ENCODE data around the gene BARX2. TPM values are rescaled to one million over a fixed set of nuclear protein-coding genes. Genes with fewer than 3 reads are reported as not detected.

Gene BARX2
- total and polyA plus RNA-seq, 4 experiments from 2014 or later: not detected

DNA sequence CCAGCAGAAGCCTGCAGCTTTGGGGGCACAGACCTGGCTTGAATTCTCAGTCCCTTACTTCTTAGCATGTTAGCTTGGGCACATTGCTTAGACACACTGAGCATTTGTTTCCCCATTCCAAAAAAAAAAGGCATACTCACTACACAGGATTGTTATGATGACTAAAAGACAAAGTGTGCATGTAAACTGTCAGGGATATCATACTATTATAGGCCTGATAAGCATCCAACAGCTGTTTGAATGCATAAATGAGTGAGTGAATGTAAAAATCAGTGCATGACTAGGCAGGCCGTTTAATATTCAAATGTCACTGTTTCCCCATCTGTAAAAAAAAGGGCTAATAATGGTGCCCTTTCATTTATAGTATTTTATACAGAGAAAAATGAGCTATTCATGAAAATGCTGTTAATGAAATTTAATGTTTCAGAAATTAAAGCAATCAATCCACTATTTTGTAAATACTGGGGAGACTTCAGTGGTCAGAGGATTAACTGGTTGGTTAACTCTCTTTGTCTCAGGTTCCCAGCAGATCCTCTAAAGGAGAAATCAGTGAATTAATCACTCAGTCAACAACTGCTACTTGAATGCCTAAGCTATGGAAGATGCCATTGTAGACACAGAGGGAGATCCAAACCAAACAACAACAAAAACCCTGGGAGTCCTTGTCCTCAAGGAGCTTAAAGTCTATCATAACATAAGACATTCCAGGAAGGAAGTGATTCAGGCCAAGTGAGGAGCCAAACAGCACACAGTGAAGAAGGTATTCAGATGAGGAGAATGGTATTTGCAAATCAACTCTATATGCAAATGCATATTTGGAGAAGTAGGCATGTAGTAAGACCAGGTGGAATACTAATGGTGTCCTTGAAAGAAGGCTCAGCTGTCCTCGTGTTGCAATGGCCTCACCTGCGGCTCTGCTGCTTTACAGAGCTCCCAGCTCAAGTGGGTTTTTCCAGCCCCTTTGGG lies 26.8 kb downstream of the BARX2 start:
- POLR2A ChIA-PET (ENCODE audit: partially characterized antibody): no interaction called here
- Histone ChIP-seq H3K27me3 (ENCODE audit: insufficient read depth, low read length) (no peaks in the 10 kb centered on the region), H3K36me3 (ENCODE audit: insufficient read depth, low read length) (no peaks in the 10 kb centered on the region), H3K9me3 (ENCODE audit: control insufficient read depth in 1 of 2, low read length in 2 of 2) (no peaks in the 10 kb centered on the region), H3K4me1 (ENCODE audit: insufficient read depth, low read length) (no peaks in the 10 kb centered on the region), H3K27ac (ENCODE audit: low read depth, low read length) (no peak overlapping the region), H3K4me3 (ENCODE audit: low read length in 2 of 2) (no peak overlapping the region)
- no peaks in the 10 kb centered on the region for H3K36me3 Mint-ChIP-seq
- H3K4me3 Mint-ChIP-seq: no peak overlapping the region
- H3K27ac Mint-ChIP-seq: no peak overlapping the region
- no peak for DNase-seq
- H3K9me3 Mint-ChIP-seq: peaks cover 0 to 3% (median 2%) of the 10 kb centered on the region in 8 donors
- CTCF ChIA-PET (ENCODE audit: partially characterized antibody): interaction anchor here (1.3 kb wide), 1 partner anchor 37 kb away, joined by 3 read pairs; no protein-coding TSS in a partner anchor
- intact Hi-C loops (cut with micrococcal nuclease): no loop called here
- H3K27me3 Mint-ChIP-seq: peaks cover 2 to 5% of the 10 kb centered on the region in 2 donors
- H3K4me1 Mint-ChIP-seq: no peaks in the 10 kb centered on the region

DNA sequence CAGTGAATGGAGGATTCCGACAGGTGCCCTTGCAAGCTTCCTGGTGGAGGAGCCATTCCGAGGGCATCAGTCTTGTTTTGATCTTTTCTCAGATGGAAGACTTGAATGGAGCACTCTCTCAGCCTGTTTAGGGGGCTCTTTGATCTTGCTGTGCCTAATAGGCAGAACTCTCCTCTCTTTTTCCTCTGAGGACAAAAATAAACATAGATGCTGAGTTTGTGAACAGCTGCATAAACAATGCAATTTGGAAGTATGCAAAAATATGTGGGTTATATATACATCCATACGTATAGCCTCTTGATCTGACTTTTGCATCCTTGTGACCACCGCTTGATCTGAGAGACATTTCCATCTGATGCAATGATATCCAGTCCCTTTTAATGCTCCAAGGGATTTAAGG lies 29.1 kb downstream of the BARX2 start:
- H3K36me3 ChIP-seq (ENCODE audit: insufficient read depth, low read length): no peaks in the 10 kb centered on the region
- intact Hi-C loops (cut with micrococcal nuclease): no loop called here
- H3K9me3 ChIP-seq (ENCODE audit: control insufficient read depth in 1 of 2, low read length in 2 of 2): no peaks in the 10 kb centered on the region
- no peaks in the 10 kb centered on the region for H3K27me3 ChIP-seq (ENCODE audit: insufficient read depth, low read length)
- Mint-ChIP-seq H3K4me1 (no peaks in the 10 kb centered on the region), H3K27me3 (peaks cover 0 to 3% of the 10 kb centered on the region in 2 donors), H3K4me3 (no peak overlapping the region), H3K27ac (no peak overlapping the region), H3K9me3 (peaks cover 0 to 2% (median 0%) of the 10 kb centered on the region in 8 donors), H3K36me3 (no peaks in the 10 kb centered on the region)
- no peak overlapping the region for H3K27ac ChIP-seq (ENCODE audit: low read depth, low read length)
- no peak overlapping the region for H3K4me3 ChIP-seq (ENCODE audit: low read length in 2 of 2)
- POLR2A ChIA-PET (ENCODE audit: partially characterized antibody): no interaction called here
- H3K4me1 ChIP-seq (ENCODE audit: insufficient read depth, low read length): no peaks in the 10 kb centered on the region
- CTCF ChIA-PET (ENCODE audit: partially characterized antibody): no interaction called here
- no peak for DNase-seq

DNA sequence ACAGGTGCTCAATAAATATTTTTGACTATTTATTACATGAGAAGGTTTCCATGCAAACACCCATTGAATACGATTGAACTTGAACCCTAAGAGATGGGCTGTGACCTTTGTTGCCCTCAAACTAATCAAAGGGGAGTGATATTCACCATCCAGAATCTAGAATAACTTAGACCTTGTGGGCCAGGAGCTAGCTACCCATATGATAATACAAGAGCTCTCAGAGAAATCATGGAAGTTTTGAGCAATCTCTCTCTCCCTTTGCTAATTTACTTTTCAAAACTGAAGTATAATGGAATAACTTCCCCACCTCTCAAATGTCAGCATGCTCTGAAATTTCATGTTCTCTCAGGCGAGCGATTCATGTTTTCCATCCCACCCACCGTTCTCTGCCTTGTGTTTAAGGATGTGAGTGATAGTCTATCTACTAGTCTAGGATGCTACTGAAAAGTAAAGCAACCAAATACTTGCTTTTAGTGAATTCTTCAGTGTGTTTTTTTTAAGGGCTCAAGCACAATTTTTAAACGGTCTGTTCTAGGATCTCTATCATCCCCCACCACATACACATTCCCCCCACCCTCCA lies 33.3 kb downstream of the BARX2 start:
- Mint-ChIP-seq H3K36me3 (no peaks in the 10 kb centered on the region), H3K4me1 (no peaks in the 10 kb centered on the region), H3K4me3 (no peak overlapping the region), H3K27ac (no peak overlapping the region), H3K9me3 (no peaks in the 10 kb centered on the region), H3K27me3 (peaks cover 1 to 4% of the 10 kb centered on the region in 2 donors)
- Histone ChIP-seq H3K27me3 (ENCODE audit: insufficient read depth, low read length) (no peaks in the 10 kb centered on the region), H3K4me1 (ENCODE audit: insufficient read depth, low read length) (no peaks in the 10 kb centered on the region), H3K36me3 (ENCODE audit: insufficient read depth, low read length) (no peaks in the 10 kb centered on the region), H3K4me3 (ENCODE audit: low read length in 2 of 2) (no peak overlapping the region), H3K27ac (ENCODE audit: low read depth, low read length) (no peak overlapping the region), H3K9me3 (ENCODE audit: control insufficient read depth in 1 of 2, low read length in 2 of 2) (no peaks in the 10 kb centered on the region)
- ChIA-PET POLR2A (ENCODE audit: partially characterized antibody) (no interaction called here), CTCF (ENCODE audit: partially characterized antibody) (interaction anchor here (0.8 kb wide), 1 partner anchor 10 kb away, joined by 3 read pairs; no protein-coding TSS in a partner anchor)
- intact Hi-C loops (cut with micrococcal nuclease): no loop called here
- no peak for DNase-seq

GRCh38 chr11:129410395-129410960 lies 34.8 kb downstream of the BARX2 start:
- no peaks in the 10 kb centered on the region for H3K36me3 Mint-ChIP-seq
- POLR2A ChIA-PET (ENCODE audit: partially characterized antibody): no interaction called here
- DNase-seq: no peak
- no peak overlapping the region for H3K4me3 Mint-ChIP-seq
- no peaks in the 10 kb centered on the region for H3K27me3 ChIP-seq (ENCODE audit: insufficient read depth, low read length)
- no peaks in the 10 kb centered on the region for H3K4me1 ChIP-seq (ENCODE audit: insufficient read depth, low read length)
- no peaks in the 10 kb centered on the region for H3K4me1 Mint-ChIP-seq
- no peaks in the 10 kb centered on the region for H3K9me3 ChIP-seq (ENCODE audit: control insufficient read depth in 1 of 2, low read length in 2 of 2)
- peaks cover 1 to 4% of the 10 kb centered on the region in 2 donors for H3K27me3 Mint-ChIP-seq
- H3K4me3 ChIP-seq (ENCODE audit: low read length in 2 of 2): no peak overlapping the region
- H3K27ac Mint-ChIP-seq: no peak overlapping the region
- CTCF ChIA-PET (ENCODE audit: partially characterized antibody): no interaction called here
- intact Hi-C loops (cut with micrococcal nuclease): no loop called here
- H3K36me3 ChIP-seq (ENCODE audit: insufficient read depth, low read length): no peaks in the 10 kb centered on the region
- H3K27ac ChIP-seq (ENCODE audit: low read depth, low read length): no peak overlapping the region
- no peaks in the 10 kb centered on the region for H3K9me3 Mint-ChIP-seq

GRCh38 chr11:129412494-129412893 lies 36.8 kb downstream of the BARX2 start:
- Mint-ChIP-seq H3K27me3 (peaks cover 1 to 4% of the 10 kb centered on the region in 2 donors), H3K4me3 (peak overlapping the region in 1 of 8 donors; percentile 0), H3K27ac (no peak overlapping the region), H3K36me3 (no peaks in the 10 kb centered on the region), H3K9me3 (no peaks in the 10 kb centered on the region), H3K4me1 (no peaks in the 10 kb centered on the region)
- DNase-seq: no peak
- Histone ChIP-seq H3K4me3 (ENCODE audit: low read length in 2 of 2) (no peak overlapping the region), H3K9me3 (ENCODE audit: control insufficient read depth in 1 of 2, low read length in 2 of 2) (no peaks in the 10 kb centered on the region), H3K27ac (ENCODE audit: low read depth, low read length) (no peak overlapping the region), H3K4me1 (ENCODE audit: insufficient read depth, low read length) (no peaks in the 10 kb centered on the region), H3K27me3 (ENCODE audit: insufficient read depth, low read length) (no peaks in the 10 kb centered on the region), H3K36me3 (ENCODE audit: insufficient read depth, low read length) (no peaks in the 10 kb centered on the region)
- intact Hi-C loops (cut with micrococcal nuclease): no loop called here
- CTCF ChIA-PET (ENCODE audit: partially characterized antibody): no interaction called here
- POLR2A ChIA-PET (ENCODE audit: partially characterized antibody): no interaction called here

DNA sequence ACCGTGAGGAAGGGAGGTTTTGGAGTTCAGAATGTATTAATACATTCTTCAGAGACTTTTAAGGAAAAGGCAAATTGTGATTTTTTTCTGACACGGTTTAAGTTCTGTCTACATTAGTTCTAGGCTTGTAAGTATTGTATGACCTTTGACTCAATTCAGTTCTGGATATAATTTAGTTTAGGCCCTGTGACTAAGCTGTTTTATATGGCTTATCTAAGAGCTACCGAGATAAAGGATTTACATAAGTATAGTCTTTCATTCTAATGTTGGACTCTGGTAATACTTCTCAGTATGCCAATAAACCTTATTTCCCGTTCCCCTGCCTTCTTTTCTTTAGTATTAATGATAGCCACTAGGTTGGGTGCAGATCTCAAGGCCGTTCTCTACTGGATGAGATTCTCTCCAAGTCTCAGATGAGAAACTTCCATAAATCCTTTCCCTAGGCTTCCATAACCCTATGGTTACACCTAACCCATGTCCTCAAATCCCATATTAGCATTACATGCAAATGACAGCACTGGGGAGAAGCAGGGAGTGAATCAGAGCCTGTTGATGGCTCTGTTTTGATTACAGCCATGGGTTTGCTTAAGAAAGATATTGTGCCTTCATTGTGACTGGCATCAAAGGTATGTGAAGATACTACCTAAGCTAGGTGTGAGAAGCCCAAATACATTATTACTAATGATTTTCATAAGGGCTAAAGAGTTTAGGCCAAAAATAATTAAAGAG lies 38.7 kb downstream of the BARX2 start:
- H3K36me3 Mint-ChIP-seq: no peaks in the 10 kb centered on the region
- no peak overlapping the region for H3K27ac Mint-ChIP-seq
- Histone ChIP-seq H3K4me3 (ENCODE audit: low read length in 2 of 2) (no peak overlapping the region), H3K27me3 (ENCODE audit: insufficient read depth, low read length) (no peaks in the 10 kb centered on the region), H3K9me3 (ENCODE audit: control insufficient read depth in 1 of 2, low read length in 2 of 2) (no peaks in the 10 kb centered on the region), H3K4me1 (ENCODE audit: insufficient read depth, low read length) (no peaks in the 10 kb centered on the region), H3K27ac (ENCODE audit: low read depth, low read length) (no peak overlapping the region), H3K36me3 (ENCODE audit: insufficient read depth, low read length) (no peaks in the 10 kb centered on the region)
- ChIA-PET POLR2A (ENCODE audit: partially characterized antibody) (interaction anchor here (0.8 kb wide), 1 partner anchor 58 kb away, joined by 3 read pairs; no protein-coding TSS in a partner anchor), CTCF (ENCODE audit: partially characterized antibody) (no interaction called here)
- intact Hi-C loops (cut with micrococcal nuclease): no loop called here
- no peaks in the 10 kb centered on the region for H3K9me3 Mint-ChIP-seq
- peaks cover 0 to 2% (median 0%) of the 10 kb centered on the region in 4 donors for H3K4me1 Mint-ChIP-seq
- H3K27me3 Mint-ChIP-seq: peaks cover 1% of the 10 kb centered on the region in 2 donors
- no peak for DNase-seq
- H3K4me3 Mint-ChIP-seq: no peak overlapping the region
